Panc1 (cell line): ENCODE results near the gene PLPP4. TPM values are rescaled to one million over a fixed set of nuclear protein-coding genes. Genes with fewer than 3 reads are reported as not detected.

Experiments used
- ATAC-seq: fragments of 200-7000 bp; cut with Tn5 transposase; 2 replicates; pipeline ENCODE4 v1.9.1; 2020; ENCODE audit warnings: mild to moderate bottlenecking, moderate library complexity
- BruUV-seq: library from RNA; stranded (reverse); fragments of 400-500 nt; replicated peaks from 2 replicates; lab custom pipeline; 2021; lab: Mats Ljungman, UMichigan
- CTCF ChIA-PET: fragments of 300-600 bp; sonication (Branson Sonifier 250); formaldehyde crosslinking; loops from one replicate; lab custom pipeline; 2022; ENCODE audit warnings: antibody characterized with exemption; lab: Charles Lee
- POLR2A ChIA-PET: fragments of 300-600 bp; sonication (Branson Sonifier 250); formaldehyde crosslinking; loops from one replicate; lab custom pipeline; 2022; ENCODE audit warnings: antibody characterized with exemption; lab: Charles Lee
- DNase-seq: peaks from one replicate; pipeline ENCODE4 v3.0.0-alpha.2; 2010; ENCODE audit warnings: low read depth, low spot score
- H3K27ac ChIP-seq: 2 replicates; pipeline ENCODE4 v1.5.1; 2011; ENCODE audit warnings: mild to moderate bottlenecking, low read length, inconsistent platforms
- H3K27me3 ChIP-seq: fragments of 200-500 bp; sonication (Bioruptor generic); 2 replicates; pipeline ENCODE4 v1.6.0; 2014; ENCODE audit warnings: low read length, inconsistent platforms; ENCODE audit not compliant: control insufficient read depth, insufficient read depth
- H3K36me3 ChIP-seq: fragments of 200-500 bp; sonication (Bioruptor generic); 2 replicates; pipeline ENCODE4 v1.5.1; 2014; ENCODE audit warnings: inconsistent platforms, mild to moderate bottlenecking, low read length, moderate library complexity; ENCODE audit not compliant: control insufficient read depth, insufficient read depth
- H3K4me1 ChIP-seq: 2 replicates; pipeline ENCODE4 v1.5.1; 2011; ENCODE audit warnings: inconsistent platforms, mild to moderate bottlenecking, low read length, moderate library complexity; ENCODE audit not compliant: control insufficient read depth, insufficient read depth
- H3K4me3 ChIP-seq, 2 experiments: 2 replicates each; pipeline ENCODE4 v1.5.1; 2011 to 2012; ENCODE audit warnings: low read depth in 2 of 2, low read length in 2 of 2, mild to moderate bottlenecking in 2 of 2, inconsistent platforms in 1 of 2, moderate library complexity in 1 of 2
- H3K9me3 ChIP-seq: fragments of 200-500 bp; sonication (Bioruptor generic); 2 replicates; pipeline ENCODE4 v1.5.1; 2014; ENCODE audit warnings: low read depth, mild to moderate bottlenecking, inconsistent platforms, low read length, moderate library complexity; ENCODE audit not compliant: control insufficient read depth, insufficient read depth
- CTCF ChIP-seq: fragments of 450-650 bp; IDR thresholded peaks from 2 replicates; pipeline ENCODE4 v1.5.1; 2017; ENCODE audit warnings: mild to moderate bottlenecking
- POLR2AphosphoS5 ChIP-seq: IDR thresholded peaks from 2 replicates; pipeline ENCODE4 v1.6.1; 2012; ENCODE audit warnings: mild to moderate bottlenecking, low read depth, low read length, moderate library complexity
- SIN3A ChIP-seq: IDR thresholded peaks from 2 replicates; pipeline ENCODE4 v1.6.1; 2012; ENCODE audit warnings: low read depth, mild to moderate bottlenecking, low read length, moderate library complexity, borderline replicate concordance; ENCODE audit not compliant: insufficient read depth
- TCF7L2 ChIP-seq: IDR thresholded peaks from 2 replicates; pipeline ENCODE4 v1.6.1; 2011; ENCODE audit warnings: mild to moderate bottlenecking, low read depth, low read length, inconsistent platforms
- in situ Hi-C: cut with HindIII; loops from 2 replicates; pipeline ENCODE4 v1.10.0; 2016; ENCODE audit warnings: low sequenced_read_pairs, low pct_unique_long_range_greater_than_20kb
- intact Hi-C: fragments of 100-400 bp; cut with micrococcal nuclease; formaldehyde crosslinking; loops from one replicate; pipeline ENCODE4 v1.10.0; 2022; ENCODE audit not compliant: unreplicated experiment
- total RNA-seq: library from RNA; stranded (reverse); gene quantifications from one replicate; pipeline ENCODE4 v1.2.1, GENCODE V29; 2021; ENCODE audit not compliant: unreplicated experiment
- TF ChIP-seq, protein P1 (sequence below), 2 experiments: IDR thresholded peaks; 2 replicates each; pipeline ENCODE4 v1.6.1; 2011 to 2012; ENCODE audit warnings: low read depth in 2 of 2, control low read depth in 1 of 2, low read length in 1 of 2, mild to moderate bottlenecking in 1 of 2, moderate library complexity in 1 of 2; ENCODE audit not compliant: insufficient read depth in 1 of 2

Gene PLPP4
- total RNA-seq, 1 experiment from 2014 or later, result 0.18 TPM

GRCh38 chr10:120555436-120555835, 98.4 kb downstream of the PLPP4 start:
- Histone ChIP-seq H3K4me1 (no peaks in the 10 kb centered on the region), H3K27me3 (no peaks in the 10 kb centered on the region), H3K4me3 (no peak overlapping the region), H3K9me3 (no peaks in the 10 kb centered on the region), H3K36me3 (no peaks in the 10 kb centered on the region), H3K27ac (no peak overlapping the region)
- intact Hi-C loops (no loop called here), in situ Hi-C loops (no loop called here)
- no peak for DNase-seq
- TF ChIP-seq CTCF (no peak), SIN3A (no peak), TCF7L2 (no peak), POLR2AphosphoS5 (no peak)
- TF ChIP-seq, protein P1, sequence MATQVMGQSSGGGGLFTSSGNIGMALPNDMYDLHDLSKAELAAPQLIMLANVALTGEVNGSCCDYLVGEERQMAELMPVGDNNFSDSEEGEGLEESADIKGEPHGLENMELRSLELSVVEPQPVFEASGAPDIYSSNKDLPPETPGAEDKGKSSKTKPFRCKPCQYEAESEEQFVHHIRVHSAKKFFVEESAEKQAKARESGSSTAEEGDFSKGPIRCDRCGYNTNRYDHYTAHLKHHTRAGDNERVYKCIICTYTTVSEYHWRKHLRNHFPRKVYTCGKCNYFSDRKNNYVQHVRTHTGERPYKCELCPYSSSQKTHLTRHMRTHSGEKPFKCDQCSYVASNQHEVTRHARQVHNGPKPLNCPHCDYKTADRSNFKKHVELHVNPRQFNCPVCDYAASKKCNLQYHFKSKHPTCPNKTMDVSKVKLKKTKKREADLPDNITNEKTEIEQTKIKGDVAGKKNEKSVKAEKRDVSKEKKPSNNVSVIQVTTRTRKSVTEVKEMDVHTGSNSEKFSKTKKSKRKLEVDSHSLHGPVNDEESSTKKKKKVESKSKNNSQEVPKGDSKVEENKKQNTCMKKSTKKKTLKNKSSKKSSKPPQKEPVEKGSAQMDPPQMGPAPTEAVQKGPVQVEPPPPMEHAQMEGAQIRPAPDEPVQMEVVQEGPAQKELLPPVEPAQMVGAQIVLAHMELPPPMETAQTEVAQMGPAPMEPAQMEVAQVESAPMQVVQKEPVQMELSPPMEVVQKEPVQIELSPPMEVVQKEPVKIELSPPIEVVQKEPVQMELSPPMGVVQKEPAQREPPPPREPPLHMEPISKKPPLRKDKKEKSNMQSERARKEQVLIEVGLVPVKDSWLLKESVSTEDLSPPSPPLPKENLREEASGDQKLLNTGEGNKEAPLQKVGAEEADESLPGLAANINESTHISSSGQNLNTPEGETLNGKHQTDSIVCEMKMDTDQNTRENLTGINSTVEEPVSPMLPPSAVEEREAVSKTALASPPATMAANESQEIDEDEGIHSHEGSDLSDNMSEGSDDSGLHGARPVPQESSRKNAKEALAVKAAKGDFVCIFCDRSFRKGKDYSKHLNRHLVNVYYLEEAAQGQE (IDR thresholded peaks at IDR 0.05; ENCODE audit: insufficient read depth in 1 of 2, low read depth in 2 of 2, low read length in 1 of 2), result no peak
- ChIA-PET POLR2A (no interaction called here), CTCF (no interaction called here)
- no TSS peak for BruUV-seq
- ATAC-seq, result no peak

DNA sequence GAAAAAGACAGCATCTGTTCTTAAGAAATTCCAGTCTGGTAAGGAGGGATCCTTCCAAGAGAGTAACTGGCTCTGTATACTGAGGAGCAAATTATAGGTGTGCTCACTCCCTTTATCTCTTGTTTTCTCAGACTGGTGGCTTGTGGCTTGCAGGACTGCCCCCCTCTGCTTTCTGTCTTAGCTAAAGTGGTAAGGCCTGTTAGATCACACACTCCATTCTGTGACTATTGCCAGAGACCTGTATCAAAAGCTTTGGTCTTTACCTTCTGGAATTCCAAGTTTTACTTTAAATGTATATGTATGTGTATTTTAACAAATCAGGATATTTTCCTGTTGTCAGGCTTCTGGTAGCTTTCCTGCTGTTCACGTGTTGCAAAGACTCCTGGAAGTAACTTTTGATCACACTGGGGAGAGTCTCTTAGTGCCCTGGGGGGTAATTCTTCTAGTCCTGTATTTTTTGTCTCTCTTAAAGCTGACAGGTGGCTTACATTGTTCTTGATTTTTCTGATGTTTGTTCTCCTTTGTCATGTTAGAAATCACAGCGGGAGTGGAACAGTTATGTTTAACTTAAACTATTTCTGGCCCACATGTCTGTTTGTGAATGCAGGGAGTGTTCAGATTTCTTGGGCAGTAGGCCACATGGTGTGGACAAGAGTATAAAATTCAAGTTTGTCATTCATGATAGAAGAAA, 99.0 kb downstream of the PLPP4 start:
- CTCF ChIA-PET, result no interaction called here
- no peaks in the 10 kb centered on the region for H3K9me3 ChIP-seq
- intact Hi-C loops (no loop called here), in situ Hi-C loops (no loop called here)
- POLR2A ChIA-PET, result no interaction called here
- TF ChIP-seq CTCF, result no peak
- no peak for TF ChIP-seq TCF7L2
- TF ChIP-seq, protein P1 (IDR thresholded peaks at IDR 0.05; ENCODE audit: insufficient read depth in 1 of 2, low read depth in 2 of 2, low read length in 1 of 2), result no peak
- no peak for TF ChIP-seq POLR2AphosphoS5
- no peak for TF ChIP-seq SIN3A
- DNase-seq, result no peak
- H3K4me3 ChIP-seq, result no peak overlapping the region
- no peak overlapping the region for H3K27ac ChIP-seq
- no peaks in the 10 kb centered on the region for H3K27me3 ChIP-seq
- BruUV-seq, result no TSS peak
- H3K36me3 ChIP-seq, result no peaks in the 10 kb centered on the region
- no peaks in the 10 kb centered on the region for H3K4me1 ChIP-seq
- no peak for ATAC-seq
